LNCaP clone FGC (cell line): ENCODE results near the gene MIOX.

Source experiments
- DNase-seq: peaks from one replicate; pipeline ENCODE4 v3.0.0-alpha.2; 2011; ENCODE audit warnings: low read depth
- H3K4me3 ChIP-seq: 2 replicates; pipeline ENCODE4 v1.5.1; 2011; ENCODE audit warnings: mild to moderate bottlenecking, low read depth, low read length, control low read depth
- TF ChIP-seq, protein P1 (sequence below): IDR thresholded peaks from 2 replicates; pipeline ENCODE4 v1.5.1; 2012; ENCODE audit warnings: mild to moderate bottlenecking; ENCODE audit not compliant: control insufficient read depth, insufficient read depth; ENCODE audit errors: extremely low read depth

The MIOX gene

DNA sequence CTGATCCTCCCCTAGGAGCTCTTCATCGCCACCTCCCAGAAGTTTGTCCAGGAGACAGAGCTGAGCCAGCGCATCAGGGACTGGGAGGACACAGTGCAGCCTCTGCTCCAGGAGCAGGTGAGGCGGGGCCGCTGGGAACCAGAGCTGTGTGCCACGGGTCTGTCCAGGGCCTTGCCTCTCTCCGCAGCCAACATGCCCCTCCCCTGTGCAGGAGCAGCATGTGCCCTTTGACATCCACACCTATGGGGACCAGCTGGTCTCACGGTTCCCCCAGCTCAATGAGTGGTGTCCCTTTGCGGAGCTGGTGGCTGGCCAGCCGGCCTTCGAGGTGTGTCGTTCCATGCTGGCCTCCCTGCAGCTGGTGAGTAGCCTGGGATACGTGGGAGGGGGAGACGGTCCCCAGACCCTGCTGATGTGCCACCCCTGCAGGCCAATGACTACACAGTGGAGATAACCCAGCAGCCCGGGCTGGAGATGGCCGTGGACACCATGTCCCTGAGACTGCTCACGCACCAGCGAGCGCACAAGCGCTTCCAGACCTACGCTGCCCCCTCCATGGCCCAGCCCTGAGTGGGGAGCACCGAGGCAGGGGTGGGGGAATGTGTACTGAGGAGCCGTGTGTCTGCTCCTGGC is 36.3 kb downstream of the MIOX start:
- TF ChIP-seq, protein P1, sequence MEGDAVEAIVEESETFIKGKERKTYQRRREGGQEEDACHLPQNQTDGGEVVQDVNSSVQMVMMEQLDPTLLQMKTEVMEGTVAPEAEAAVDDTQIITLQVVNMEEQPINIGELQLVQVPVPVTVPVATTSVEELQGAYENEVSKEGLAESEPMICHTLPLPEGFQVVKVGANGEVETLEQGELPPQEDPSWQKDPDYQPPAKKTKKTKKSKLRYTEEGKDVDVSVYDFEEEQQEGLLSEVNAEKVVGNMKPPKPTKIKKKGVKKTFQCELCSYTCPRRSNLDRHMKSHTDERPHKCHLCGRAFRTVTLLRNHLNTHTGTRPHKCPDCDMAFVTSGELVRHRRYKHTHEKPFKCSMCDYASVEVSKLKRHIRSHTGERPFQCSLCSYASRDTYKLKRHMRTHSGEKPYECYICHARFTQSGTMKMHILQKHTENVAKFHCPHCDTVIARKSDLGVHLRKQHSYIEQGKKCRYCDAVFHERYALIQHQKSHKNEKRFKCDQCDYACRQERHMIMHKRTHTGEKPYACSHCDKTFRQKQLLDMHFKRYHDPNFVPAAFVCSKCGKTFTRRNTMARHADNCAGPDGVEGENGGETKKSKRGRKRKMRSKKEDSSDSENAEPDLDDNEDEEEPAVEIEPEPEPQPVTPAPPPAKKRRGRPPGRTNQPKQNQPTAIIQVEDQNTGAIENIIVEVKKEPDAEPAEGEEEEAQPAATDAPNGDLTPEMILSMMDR, result no peak
- no peak for DNase-seq
- no peak overlapping the region for H3K4me3 ChIP-seq

DNA sequence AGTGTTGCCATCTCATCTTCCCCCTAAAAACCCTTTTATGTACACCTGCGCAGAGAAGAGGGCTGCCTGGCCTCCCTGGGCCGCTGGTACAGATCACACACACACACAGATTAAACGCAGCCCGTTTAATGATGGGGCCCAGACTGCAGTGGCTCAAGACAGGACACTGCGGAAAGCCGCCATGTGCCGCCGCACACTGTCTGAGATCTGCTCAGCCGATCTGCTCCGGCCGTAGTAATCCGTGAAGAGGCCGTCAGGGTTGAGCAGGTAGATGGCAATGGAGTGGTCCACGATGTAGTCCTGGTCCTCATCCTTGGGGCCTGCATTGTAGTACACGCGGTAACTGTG is 36.8 kb downstream of the MIOX start:
- DNase-seq, result no peak
- no peak overlapping the region for H3K4me3 ChIP-seq
- TF ChIP-seq, protein P1, result no peak

DNA sequence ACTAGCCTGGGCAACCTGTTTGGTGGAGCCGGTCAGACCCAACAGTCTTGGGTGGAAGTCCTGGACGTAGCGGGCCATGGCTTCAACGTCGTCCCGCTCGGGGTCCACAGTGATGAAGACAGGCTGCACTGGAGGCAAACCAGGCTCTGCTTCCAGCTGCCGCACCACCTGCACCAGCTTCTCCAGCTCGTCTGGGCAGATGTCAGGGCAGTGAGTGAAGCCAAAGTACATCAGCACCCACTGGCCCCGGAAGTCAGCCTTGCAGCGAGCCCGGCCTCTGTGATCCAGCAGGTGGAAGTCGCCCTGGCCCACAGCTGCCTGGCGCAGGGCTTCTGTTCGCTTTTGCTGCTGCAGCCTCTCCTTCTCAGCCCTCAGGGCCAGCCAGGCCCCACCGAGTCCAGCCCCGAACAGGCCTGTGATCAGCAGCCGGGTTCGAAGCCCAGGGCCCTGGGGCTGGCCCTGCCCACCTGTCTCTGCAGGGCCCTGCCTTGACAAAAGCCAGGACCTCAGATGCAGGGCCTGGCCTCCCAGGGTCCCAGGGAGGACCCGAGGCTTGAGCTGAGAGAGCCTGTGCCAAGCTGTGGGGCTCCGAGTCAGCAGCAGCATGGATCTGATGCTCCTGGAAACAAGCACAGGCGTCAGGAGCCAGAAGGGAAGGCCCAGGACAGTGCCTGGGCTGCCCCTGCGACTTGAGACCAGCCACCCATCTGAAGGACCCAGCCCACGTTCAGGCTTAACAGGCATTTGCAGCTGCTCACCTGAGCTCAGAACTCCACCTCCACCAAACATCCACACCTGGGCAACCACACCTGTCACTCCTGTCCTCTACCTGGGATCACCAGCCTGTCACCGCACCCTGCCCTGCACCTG is 37.4 kb downstream of the MIOX start:
- H3K4me3 ChIP-seq, result peak overlapping the region; percentile 82
- TF ChIP-seq, protein P1, result no peak
- no peak for DNase-seq

DNA sequence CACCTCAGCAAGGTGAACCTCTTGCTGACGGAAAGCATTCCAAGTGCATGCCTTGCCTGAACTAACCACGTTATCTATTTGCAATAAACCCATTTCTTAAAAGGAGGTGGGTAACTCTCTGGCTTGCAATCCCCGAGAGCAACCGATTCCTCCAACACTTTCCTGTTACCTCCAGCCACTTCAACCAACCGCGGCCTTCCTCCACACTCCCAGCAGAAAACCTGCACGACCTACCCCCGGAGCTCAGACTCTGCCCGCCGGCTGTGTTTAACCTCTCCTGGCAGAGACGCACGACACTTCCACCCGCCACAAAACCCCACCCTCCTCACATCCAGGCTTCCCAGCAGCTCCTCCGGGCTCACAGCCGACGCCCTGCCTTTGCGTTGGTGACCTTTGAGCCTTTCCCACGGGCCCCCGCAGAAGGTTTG is 38.0 kb downstream of the MIOX start:
- peak overlapping the region; percentile 82 for H3K4me3 ChIP-seq
- DNase-seq, result no peak
- TF ChIP-seq, protein P1, result no peak

DNA sequence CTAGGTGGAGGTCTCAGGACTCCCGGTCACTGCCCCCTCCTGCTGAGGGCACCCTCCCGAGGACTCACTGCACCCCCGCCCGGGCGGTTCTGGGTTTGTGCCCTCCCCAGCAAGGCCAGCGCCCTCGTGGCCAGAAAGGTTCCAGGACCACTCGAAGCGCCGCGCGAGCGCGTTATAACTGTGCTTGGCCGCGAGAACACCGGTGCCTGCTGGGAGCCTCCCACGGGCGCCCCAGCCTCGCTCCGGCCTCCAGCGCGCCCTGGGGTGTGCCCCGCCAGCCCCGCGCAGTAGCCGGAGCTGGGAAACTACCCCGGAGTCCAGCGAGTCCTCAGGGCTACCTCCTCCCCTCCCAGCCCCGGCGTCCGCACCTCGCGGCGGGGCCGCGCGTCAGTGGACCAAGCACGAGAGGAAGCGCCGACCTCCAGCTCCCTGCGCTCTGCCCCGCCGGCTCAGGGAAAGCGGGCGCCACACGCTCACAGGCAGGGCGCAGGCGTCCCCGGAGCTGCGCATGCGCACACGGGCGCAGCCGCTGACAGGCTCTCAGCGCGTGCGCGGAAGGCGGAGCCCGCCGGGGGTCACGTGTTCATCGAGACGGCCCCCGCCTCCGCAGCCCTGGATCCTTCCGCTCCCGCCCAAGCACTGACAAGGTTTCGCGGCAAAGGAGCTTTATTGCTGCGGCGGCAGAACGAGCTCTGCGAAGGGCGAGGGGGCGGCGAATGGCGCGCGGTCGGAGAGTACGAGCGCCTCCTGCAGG is 38.6 kb downstream of the MIOX start, which contains the start of gene SCO2:
Gene SCO2 (minus strand): TSS at position 495 of the 754 bp plus-strand sequence. CDS start 1,187 bp downstream, outside the sequence.
- TF ChIP-seq, protein P1, result peak; percentile 44; the same call in 1 of the 2 replicates
- H3K4me3 ChIP-seq, result peak within 1 kb of the TSS; percentile 82
- DNase-seq, result peak; percentile 88

DNA sequence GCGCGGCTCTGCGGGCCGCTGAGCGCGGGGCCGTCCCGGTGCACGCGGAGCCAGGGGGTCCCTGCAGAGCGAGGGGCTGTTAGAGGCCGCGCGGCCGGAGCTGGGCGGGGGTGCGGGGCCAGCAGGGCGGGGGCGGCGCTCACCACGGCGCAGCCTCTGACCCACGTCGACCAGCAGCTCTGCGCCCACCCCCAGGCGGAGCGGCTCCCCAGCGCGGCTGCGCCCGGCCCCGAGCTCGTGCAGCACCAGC is 39.1 kb downstream of the MIOX start:
- DNase-seq, result no peak
- H3K4me3 ChIP-seq, result peak overlapping the region; percentile 82
- TF ChIP-seq, protein P1, result no peak; the same call in 1 of the 2 replicates
